Neural crest cell (in vitro differentiated cells): ENCODE measurements around the gene AGAP2. TPM values are rescaled to one million over a fixed set of nuclear protein-coding genes. Genes with fewer than 3 reads are reported as not detected.
"Not testable (repeated sequence)": the region's sequence is repeated elsewhere in the genome, so short reads cannot be mapped to it uniquely, and the experiment has no call there.

ENCODE experiments used
- DNase-seq: peaks from one replicate; pipeline ENCODE4 v3.0.0; 2021; ENCODE audit warnings: low read depth, mixed read lengths, low spot score
- H3K27ac Mint-ChIP-seq: one replicate; pipeline ENCODE4 v1.8.0; 2021; ENCODE audit warnings: mild to moderate bottlenecking, mixed read lengths; ENCODE audit not compliant: unreplicated experiment
- H3K27me3 Mint-ChIP-seq: 2 replicates; pipeline ENCODE4 v1.8.0; 2021; ENCODE audit warnings: low read depth, mild to moderate bottlenecking, mixed read lengths
- H3K36me3 Mint-ChIP-seq: 2 replicates; pipeline ENCODE4 v1.8.0; 2021; ENCODE audit warnings: low read depth, mild to moderate bottlenecking, mixed read lengths
- H3K4me1 Mint-ChIP-seq: 2 replicates; pipeline ENCODE4 v1.8.0; 2021; ENCODE audit warnings: mixed read lengths
- H3K4me3 Mint-ChIP-seq: one replicate; pipeline ENCODE4 v1.8.0; 2021; ENCODE audit warnings: mild to moderate bottlenecking, mixed read lengths
- H3K9me3 Mint-ChIP-seq: 2 replicates; pipeline ENCODE4 v1.8.0; 2021; ENCODE audit warnings: mixed read lengths
- CTCF ChIP-seq: fragments of 200-600 bp; sonication (generic); conservative IDR thresholded peaks from 2 replicates; pipeline ENCODE4 v1.5.0; 2021; ENCODE audit warnings: antibody characterized with exemption, mild to moderate bottlenecking
- total RNA-seq: library from RNA; stranded (reverse); gene quantifications from 2 replicates; pipeline ENCODE4 v1.2.1, GENCODE V29; 2021

AGAP2 gene
- total RNA-seq, 1 donor from 2014 or later, result 4.1 TPM

- no peak for TF ChIP-seq CTCF
- Mint-ChIP-seq H3K36me3 (peaks cover 15% of the 10 kb centered on the region), H3K27ac (no peak overlapping the region), H3K27me3 (peaks cover 13% of the 10 kb centered on the region), H3K4me3 (no peak overlapping the region), H3K4me1 (no peaks in the 10 kb centered on the region), H3K9me3 (no peaks in the 10 kb centered on the region)
- no peak for DNase-seq
Measured at GRCh38 chr12:57718641-57719528, 19.7 kb downstream of the AGAP2 start.

- Mint-ChIP-seq H3K4me1 (no peaks in the 10 kb centered on the region), H3K27me3 (peaks cover 4% of the 10 kb centered on the region), H3K9me3 (no peaks in the 10 kb centered on the region), H3K36me3 (peaks cover 15% of the 10 kb centered on the region), H3K4me3 (no peak overlapping the region), H3K27ac (no peak overlapping the region)
- no peak for TF ChIP-seq CTCF
- DNase-seq, result no peak
Measured at GRCh38 chr12:57717846-57718640, 20.5 kb downstream of the AGAP2 start.

- Mint-ChIP-seq H3K36me3 (peaks cover 22% of the 10 kb centered on the region), H3K4me1 (no peaks in the 10 kb centered on the region), H3K27me3 (no peaks in the 10 kb centered on the region), H3K27ac (no peak overlapping the region), H3K4me3 (no peak overlapping the region), H3K9me3 (no peaks in the 10 kb centered on the region)
- DNase-seq, result no peak
- TF ChIP-seq CTCF, result no peak
Measured at GRCh38 chr12:57717131-57717530, 21.4 kb downstream of the AGAP2 start.

GRCh38 chr12:57716305-57716704 lies 22.2 kb downstream of the AGAP2 start:
- Mint-ChIP-seq H3K4me3 (no peak overlapping the region), H3K4me1 (no peaks in the 10 kb centered on the region), H3K27ac (no peak overlapping the region), H3K36me3 (peaks cover 26% of the 10 kb centered on the region), H3K27me3 (no peaks in the 10 kb centered on the region), H3K9me3 (no peaks in the 10 kb centered on the region)
- DNase-seq, result no peak
- no peak for TF ChIP-seq CTCF

- Mint-ChIP-seq H3K4me3 (no peak overlapping the region), H3K27ac (no peak overlapping the region), H3K4me1 (no peaks in the 10 kb centered on the region), H3K36me3 (peaks cover 26% of the 10 kb centered on the region), H3K27me3 (no peaks in the 10 kb centered on the region), H3K9me3 (no peaks in the 10 kb centered on the region)
- no peak for TF ChIP-seq CTCF
- no peak for DNase-seq
Measured at GRCh38 chr12:57715786-57716185, 22.8 kb downstream of the AGAP2 start.

GRCh38 chr12:57715036-57715748 lies 23.4 kb downstream of the AGAP2 start:
- H3K4me1 Mint-ChIP-seq, H3K27ac Mint-ChIP-seq, H3K27me3 Mint-ChIP-seq, H3K9me3 Mint-ChIP-seq, DNase-seq, H3K4me3 Mint-ChIP-seq: not testable (repeated sequence)
- H3K36me3 Mint-ChIP-seq, result peaks cover 26% of the 10 kb centered on the region
